ENCODE results near the gene C17orf113.

DNA sequence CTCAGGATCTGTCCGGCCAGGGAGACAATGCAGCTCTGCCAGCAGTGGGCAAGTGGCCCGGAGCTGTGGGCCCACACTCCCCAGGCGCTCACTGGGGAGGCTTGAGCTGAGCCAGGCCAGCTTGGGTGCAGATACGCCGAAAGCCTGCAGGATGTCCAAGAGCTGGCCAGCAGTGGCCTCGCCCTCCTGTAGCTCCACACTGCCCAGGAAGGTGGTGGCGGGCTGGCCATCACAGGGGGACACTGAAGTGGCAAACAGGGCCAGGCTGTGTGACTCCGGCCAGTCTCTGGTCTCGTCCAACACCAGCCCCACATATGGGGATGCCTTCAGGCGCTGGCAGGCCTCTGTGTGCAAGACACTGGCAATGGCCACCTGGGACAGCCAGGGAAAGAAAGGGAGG lies 9.6 kb downstream of the C17orf113 start:
- no peak for TF ChIP-seq SRSF9 (IDR thresholded peaks at IDR 0.05; ENCODE audit: borderline replicate concordance, insufficient read depth, low read depth, low read length, poor library complexity, severe bottlenecking)
- no peak for TF ChIP-seq HMGXB4 (CRISPR knock-in tag; IDR thresholded peaks at IDR 0.05; ENCODE audit: borderline replicate concordance in 1 of 2, low read depth in 1 of 2)
- TF ChIP-seq TMF1 (CRISPR knock-in tag; IDR thresholded peaks at IDR 0.05; ENCODE audit: low read depth): no peak
- TF ChIP-seq ZNF629 (CRISPR knock-in tag; conservative IDR thresholded peaks at IDR 0.05): no peak

Measured in HepG2 (cell line).